ENCODE results near the gene TWIST2. TPM values are rescaled to one million over a fixed set of nuclear protein-coding genes. Genes with fewer than 3 reads are reported as not detected.

The TWIST2 gene
- total and polyA plus RNA-seq, 10 of the 15 experiments (the other 5 are each of a cell fraction or from before 2014, with no cell fraction given): not detected

GRCh38 chr2:238822955-238823354, 24.9 kb upstream of the TWIST2 start (continued):
- TF ChIP-seq CTCF (IDR thresholded peaks at IDR 0.05 in 2 of 3, conservative IDR thresholded peaks at IDR 0.05 in 1 of 3; ENCODE audit: control insufficient read depth in 2 of 3, extremely low read depth in 1 of 3, insufficient read depth in 1 of 3, low read depth in 3 of 3, low read length in 3 of 3): no peak
- no peak for TF ChIP-seq KLF5 (IDR thresholded peaks at IDR 0.05; ENCODE audit: partially characterized antibody)

- Histone ChIP-seq H3K27ac (ENCODE audit: control insufficient read depth, insufficient read depth) (no peak overlapping the region), H3K9me3 (replicated peaks; ENCODE audit: control insufficient read depth, insufficient read depth, low read length) (no peaks in the 10 kb centered on the region), H3K27me3 (replicated peaks in 1 of 2; ENCODE audit: control insufficient read depth in 2 of 2, insufficient read depth in 2 of 2, low read length in 1 of 2) (no peaks in the 10 kb centered on the region), H4K20me1 (ENCODE audit: control insufficient read depth, insufficient read depth) (no peaks in the 10 kb centered on the region), H3K9ac (ENCODE audit: control insufficient read depth, insufficient read depth, low read length) (no peak overlapping the region), H3K36me3 (ENCODE audit: control insufficient read depth in 2 of 2, insufficient read depth in 2 of 2, low read length in 1 of 2) (no peaks in the 10 kb centered on the region), H3K79me2 (ENCODE audit: control insufficient read depth, insufficient read depth, low read length) (no peaks in the 10 kb centered on the region), H3K4me2 (ENCODE audit: control insufficient read depth, insufficient read depth) (no peak overlapping the region), H3K4me3 (no peak overlapping the region), H3K4me1 (ENCODE audit: control insufficient read depth, insufficient read depth, low read length) (no peaks in the 10 kb centered on the region), H2AFZ (ENCODE audit: control insufficient read depth, low read depth, low read length) (no peak overlapping the region)
- ATAC-seq (no peak), FAIRE-seq (no peak), DNase-seq (ENCODE audit: low read depth, low spot score) (no peak)
- no TSS peak for BruUV-seq (replicated peaks)
- in situ Hi-C loops (cut with MboI) (no loop called here), intact Hi-C loops (cut with micrococcal nuclease; ENCODE audit: unreplicated experiment) (no loop called here)
- ChIA-PET CTCF (no interaction called here), SMC1A (ENCODE audit: uncharacterized antibody, unreplicated experiment) (no interaction called here), RAD21 (ENCODE audit: unreplicated experiment) (no interaction called here), POLR2A (no interaction called here)
- WGBS (ENCODE audit: insufficient coverage, insufficient replicate concordance, low lambda C conversion rate, missing lambda C conversion rate): 0% methylated on average over 2 of the region's 2 CpGs
- TF ChIP-seq EED (IDR thresholded peaks at IDR 0.05; ENCODE audit: low read depth) (no peak), HSF1 (IDR thresholded peaks at IDR 0.05; ENCODE audit: low read depth, low read length) (no peak), ATF7 (IDR thresholded peaks at IDR 0.05; ENCODE audit: low read depth) (no peak), ZNF592 (IDR thresholded peaks at IDR 0.05) (no peak), RB1 (IDR thresholded peaks at IDR 0.05; ENCODE audit: borderline replicate concordance) (no peak), CEBPB (IDR thresholded peaks at IDR 0.05; ENCODE audit: borderline replicate concordance in 1 of 2, low read depth in 2 of 2, low read length in 2 of 2) (no peak)
These were observed 16.7 kb upstream of the TWIST2 start for GRCh38 chr2:238831177-238831576.
